Lower leg skin (tissue), 3 donors: ENCODE results near the gene ZSCAN23.

ENCODE experiments used
- CTCF ChIP-seq, 3 donors: fragments of 450-650 bp; IDR thresholded peaks; one replicate each; pipeline ENCODE4 v1.5.1; 2016; ENCODE audit warnings: antibody characterized with exemption in 3 of 3, mild to moderate bottlenecking in 3 of 3, moderate library complexity in 2 of 3
- POLR2A ChIP-seq, 2 donors: fragments of 450-650 bp; IDR thresholded peaks; one replicate each; pipeline ENCODE4 v1.6.1; 2016 to 2017; ENCODE audit warnings: antibody characterized with exemption in 2 of 2, mild to moderate bottlenecking in 1 of 2, moderate library complexity in 1 of 2

DNA sequence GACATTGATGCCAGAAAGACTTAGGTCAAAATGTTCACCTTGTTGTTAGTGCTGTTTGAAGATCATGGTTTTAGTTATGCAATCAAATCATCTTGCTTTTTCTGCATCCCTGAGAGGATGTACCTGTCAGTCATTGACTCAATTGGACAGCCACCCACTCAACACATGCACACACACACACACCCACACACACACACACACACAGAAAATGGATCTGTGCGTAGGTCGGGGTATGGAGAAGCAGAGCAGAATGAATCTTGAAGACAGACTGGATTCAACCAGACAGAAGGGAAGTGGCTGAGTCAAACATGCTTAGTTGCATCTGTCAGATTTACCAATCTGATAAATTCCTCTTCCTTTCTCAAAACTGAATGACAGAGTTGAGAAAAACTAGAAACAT is 19.1 kb upstream of the ZSCAN23 start:
- TF ChIP-seq CTCF (IDR thresholded peaks at IDR 0.05) (no peak), POLR2A (IDR thresholded peaks at IDR 0.05) (no peak)
